Lower lobe of right lung (tissue), 2 donors: Measurements from ENCODE around the gene CLPTM1L. TPM values are rescaled to one million over a fixed set of nuclear protein-coding genes. Genes with fewer than 3 reads are reported as not detected.

ENCODE experiments used
- ATAC-seq, 2 donors: fragments of 200-7000 bp; cut with Tn5 transposase; one replicate each; pipeline ENCODE4 v1.9.1; 2020 to 2022; ENCODE audit warnings: mild to moderate bottlenecking in 2 of 2, moderate library complexity in 2 of 2
- DNase-seq: peaks from one replicate; pipeline ENCODE4 v3.0.0-alpha.2; 2020
- H3K27ac ChIP-seq: fragments of 200-600 bp; one replicate; pipeline ENCODE4 v1.8.0; 2022
- H3K27me3 ChIP-seq: fragments of 200-600 bp; one replicate; pipeline ENCODE4 v1.8.0; 2022; ENCODE audit warnings: low read depth
- H3K36me3 ChIP-seq: fragments of 200-600 bp; one replicate; pipeline ENCODE4 v1.8.0; 2022; ENCODE audit warnings: mild to moderate bottlenecking
- H3K4me1 ChIP-seq: fragments of 200-600 bp; one replicate; pipeline ENCODE4 v1.8.0; 2022
- H3K4me3 ChIP-seq: fragments of 200-600 bp; one replicate; pipeline ENCODE4 v1.8.0; 2022; ENCODE audit warnings: mild to moderate bottlenecking
- H3K9me3 ChIP-seq: fragments of 200-600 bp; one replicate; pipeline ENCODE4 v1.8.0; 2022
- CTCF ChIP-seq: fragments of 200-600 bp; IDR thresholded peaks from one replicate; pipeline ENCODE4 v1.8.0; 2022; ENCODE audit warnings: antibody characterized with exemption, mild to moderate bottlenecking
- intact Hi-C: fragments of 100-400 bp; cut with DNase I; formaldehyde crosslinking; loops from one replicate; pipeline ENCODE4 v1.11.0; 2022
- total RNA-seq: library from RNA; stranded (reverse); fragmentation: NEBNext Ultra II Directional; extraction: Animal tissue kit (Norgen Biotek cat#: 25700); gene quantifications from one replicate; pipeline ENCODE4 v1.2.1, GENCODE V29; 2021
- donor health status: DM: no; HTN: yes; CAD: no; lungs with severe emphysema.

CLPTM1L gene
- total RNA-seq, 1 donor from 2014 or later = 135 TPM

GRCh38 chr5:1349246-1349645 lies 4.3 kb upstream of the CLPTM1L start:
- intact Hi-C loops = no loop called here
- Histone ChIP-seq H3K4me3 (no peak overlapping the region), H3K36me3 (no peaks in the 10 kb centered on the region), H3K4me1 (peaks cover 11% of the 10 kb centered on the region), H3K27ac (no peak overlapping the region), H3K9me3 (no peaks in the 10 kb centered on the region), H3K27me3 (no peaks in the 10 kb centered on the region)
- ATAC-seq (no peak), DNase-seq (no peak)
- TF ChIP-seq CTCF = no peak

- Histone ChIP-seq H3K36me3 (no peaks in the 10 kb centered on the region), H3K4me1 (peaks cover 15% of the 10 kb centered on the region), H3K27me3 (no peaks in the 10 kb centered on the region), H3K9me3 (no peaks in the 10 kb centered on the region), H3K27ac (no peak overlapping the region), H3K4me3 (no peak overlapping the region)
- no peak for TF ChIP-seq CTCF
- intact Hi-C loops = no loop called here
- ATAC-seq = no peak
- DNase-seq = no peak
These were observed 4.0 kb upstream of the CLPTM1L start for GRCh38 chr5:1348986-1349245.

- no peak overlapping the region for H3K27ac ChIP-seq
- TF ChIP-seq CTCF = no peak
- no peak for ATAC-seq
- H3K4me3 ChIP-seq = no peak overlapping the region
- H3K9me3 ChIP-seq = no peaks in the 10 kb centered on the region
- intact Hi-C loops = no loop called here
- H3K27me3 ChIP-seq = no peaks in the 10 kb centered on the region
- H3K36me3 ChIP-seq = peaks cover 4% of the 10 kb centered on the region
- peaks cover 28% of the 10 kb centered on the region for H3K4me1 ChIP-seq
- DNase-seq = no peak
These were observed 2.7 kb upstream of the CLPTM1L start for GRCh38 chr5:1347571-1347970.

- Histone ChIP-seq H3K4me1 (peaks cover 35% of the 10 kb centered on the region), H3K27ac (no peak overlapping the region), H3K36me3 (peaks cover 11% of the 10 kb centered on the region), H3K9me3 (no peaks in the 10 kb centered on the region), H3K4me3 (no peak overlapping the region), H3K27me3 (no peaks in the 10 kb centered on the region)
- ATAC-seq = no peak
- DNase-seq = no peak
- intact Hi-C loops = no loop called here
- no peak for TF ChIP-seq CTCF
These were observed 1.9 kb upstream of the CLPTM1L start for GRCh38 chr5:1346627-1347440.

- ATAC-seq (no peak), DNase-seq (no peak)
- peaks cover 35% of the 10 kb centered on the region for H3K4me1 ChIP-seq
- peak overlapping the region; percentile 92 for H3K27ac ChIP-seq
- H3K27me3 ChIP-seq = no peaks in the 10 kb centered on the region
- intact Hi-C loops = no loop called here
- H3K9me3 ChIP-seq = no peaks in the 10 kb centered on the region
- peaks cover 19% of the 10 kb centered on the region for H3K36me3 ChIP-seq
- H3K4me3 ChIP-seq = peak overlapping the region; percentile 94
- TF ChIP-seq CTCF = no peak
These were observed 1.2 kb upstream of the CLPTM1L start for GRCh38 chr5:1345876-1346626.
